ENCODE data around the gene AMZ2. TPM values are rescaled to one million over a fixed set of nuclear protein-coding genes. Genes with fewer than 3 reads are reported as not detected.
"Not testable (repeated sequence)": the region's sequence is repeated elsewhere in the genome, so short reads cannot be mapped to it uniquely, and the experiment has no call there.

The AMZ2 gene
- 70.3 TPM for total RNA-seq (ENCODE audit: unreplicated experiment)
- long read RNA-seq, transcript AMZ2-202 (7 exons, 2,402 nt): major isoform, 24 of 47 reads
- long read RNA-seq, transcript AMZ2-203 (8 exons, 1,378 nt): minor isoform, 11 of 47 reads
- long read RNA-seq, partial matches to known transcripts: 2 of 47 reads
- long read RNA-seq, other reads (novel, unspliced or antisense): 8 of 47 reads

GRCh38 chr17:68247445-68248198 lies at the start of gene AMZ2:
TSS of gene AMZ2 (plus strand) at chr17:68248043. CDS start at chr17:68250188, 2,145 bp downstream.
- TF ChIP-seq, protein P1, sequence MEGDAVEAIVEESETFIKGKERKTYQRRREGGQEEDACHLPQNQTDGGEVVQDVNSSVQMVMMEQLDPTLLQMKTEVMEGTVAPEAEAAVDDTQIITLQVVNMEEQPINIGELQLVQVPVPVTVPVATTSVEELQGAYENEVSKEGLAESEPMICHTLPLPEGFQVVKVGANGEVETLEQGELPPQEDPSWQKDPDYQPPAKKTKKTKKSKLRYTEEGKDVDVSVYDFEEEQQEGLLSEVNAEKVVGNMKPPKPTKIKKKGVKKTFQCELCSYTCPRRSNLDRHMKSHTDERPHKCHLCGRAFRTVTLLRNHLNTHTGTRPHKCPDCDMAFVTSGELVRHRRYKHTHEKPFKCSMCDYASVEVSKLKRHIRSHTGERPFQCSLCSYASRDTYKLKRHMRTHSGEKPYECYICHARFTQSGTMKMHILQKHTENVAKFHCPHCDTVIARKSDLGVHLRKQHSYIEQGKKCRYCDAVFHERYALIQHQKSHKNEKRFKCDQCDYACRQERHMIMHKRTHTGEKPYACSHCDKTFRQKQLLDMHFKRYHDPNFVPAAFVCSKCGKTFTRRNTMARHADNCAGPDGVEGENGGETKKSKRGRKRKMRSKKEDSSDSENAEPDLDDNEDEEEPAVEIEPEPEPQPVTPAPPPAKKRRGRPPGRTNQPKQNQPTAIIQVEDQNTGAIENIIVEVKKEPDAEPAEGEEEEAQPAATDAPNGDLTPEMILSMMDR (IDR thresholded peaks at IDR 0.05; ENCODE audit: unreplicated experiment): no peak
- Mint-ChIP-seq H3K4me3 (ENCODE audit: unreplicated experiment) (peak within 1 kb of the TSS; percentile 90), H3K4me1 (ENCODE audit: unreplicated experiment) (peaks cover 14% of the 10 kb centered on the region), H3K27me3 (ENCODE audit: unreplicated experiment) (peaks cover 3% of the 10 kb centered on the region), H3K27ac (ENCODE audit: unreplicated experiment) (peak within 1 kb of the TSS; percentile 88), H3K36me3 (ENCODE audit: low read depth, unreplicated experiment) (no peaks in the 10 kb centered on the region), H3K9me3 (ENCODE audit: unreplicated experiment) (no peaks in the 10 kb centered on the region)
- peak; percentile 95 for DNase-seq (ENCODE audit: low spot score)

GRCh38 chr17:68198931-68199836 lies 48.7 kb upstream of the AMZ2 start:
- peaks cover 4% of the 10 kb centered on the region for H3K36me3 Mint-ChIP-seq (ENCODE audit: low read depth, unreplicated experiment)
- peak; percentile 27 for DNase-seq (ENCODE audit: low spot score)
- peaks cover 13% of the 10 kb centered on the region for H3K4me1 Mint-ChIP-seq (ENCODE audit: unreplicated experiment)
- no peaks in the 10 kb centered on the region for H3K9me3 Mint-ChIP-seq (ENCODE audit: unreplicated experiment)
- no peak overlapping the region for H3K4me3 Mint-ChIP-seq (ENCODE audit: unreplicated experiment)
- H3K27ac Mint-ChIP-seq (ENCODE audit: unreplicated experiment): no peak overlapping the region
- TF ChIP-seq, protein P1 (IDR thresholded peaks at IDR 0.05; ENCODE audit: unreplicated experiment): no peak
- H3K27me3 Mint-ChIP-seq (ENCODE audit: unreplicated experiment): peaks cover 15% of the 10 kb centered on the region

- Mint-ChIP-seq H3K4me3 (ENCODE audit: unreplicated experiment) (peak overlapping the region; percentile 44), H3K4me1 (ENCODE audit: unreplicated experiment) (peaks cover 13% of the 10 kb centered on the region), H3K27me3 (ENCODE audit: unreplicated experiment) (peaks cover 16% of the 10 kb centered on the region), H3K27ac (ENCODE audit: unreplicated experiment) (no peak overlapping the region), H3K9me3 (ENCODE audit: unreplicated experiment) (no peaks in the 10 kb centered on the region), H3K36me3 (ENCODE audit: low read depth, unreplicated experiment) (peaks cover 4% of the 10 kb centered on the region)
- no peak for DNase-seq (ENCODE audit: low spot score)
- TF ChIP-seq, protein P1 (IDR thresholded peaks at IDR 0.05; ENCODE audit: unreplicated experiment): no peak
Measured at GRCh38 chr17:68199837-68200688, 47.8 kb upstream of the AMZ2 start.

DNA sequence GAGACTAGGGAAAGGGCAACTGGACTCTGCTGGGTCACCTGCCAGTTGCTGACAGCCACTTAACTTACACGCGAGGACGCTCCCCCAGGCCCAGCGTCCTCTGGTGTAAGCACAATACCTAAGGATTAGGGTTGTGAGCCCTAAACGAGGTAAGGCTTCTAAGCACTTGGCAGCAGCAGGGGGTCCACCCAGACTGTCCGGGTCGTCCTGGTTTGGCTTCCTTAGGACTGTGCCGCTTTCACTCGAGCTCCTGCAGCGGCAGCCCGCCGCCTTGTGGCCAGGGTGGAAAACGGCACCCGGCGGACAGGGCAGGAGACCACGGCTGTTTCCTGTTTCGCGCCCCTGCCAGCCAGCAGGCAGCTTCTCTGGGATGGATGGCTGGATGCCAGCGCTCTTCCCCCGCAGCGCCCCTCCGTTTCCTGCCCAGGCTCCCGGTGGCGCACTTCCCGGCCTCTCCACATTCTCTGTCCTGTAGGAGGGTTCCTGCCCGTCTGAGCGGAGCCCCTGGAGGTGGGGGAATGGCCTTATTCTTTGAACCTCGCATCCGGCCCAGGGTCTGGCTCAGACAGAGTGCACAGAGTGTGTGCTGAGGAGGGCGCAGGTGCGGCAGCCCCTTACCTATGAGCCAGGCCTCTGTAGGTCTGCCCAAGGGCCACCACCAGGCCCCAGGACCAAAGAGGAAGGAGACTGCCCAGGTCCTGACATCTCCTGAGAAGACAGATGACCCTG lies 47.0 kb upstream of the AMZ2 start:
- no peaks in the 10 kb centered on the region for H3K9me3 Mint-ChIP-seq (ENCODE audit: unreplicated experiment)
- DNase-seq (ENCODE audit: low spot score): peak; percentile 92

GRCh38 chr17:68201418-68201771 lies 46.4 kb upstream of the AMZ2 start:
- not testable (repeated sequence) for H3K9me3 Mint-ChIP-seq (ENCODE audit: unreplicated experiment); H3K4me3 Mint-ChIP-seq (ENCODE audit: unreplicated experiment); H3K27ac Mint-ChIP-seq (ENCODE audit: unreplicated experiment); DNase-seq (ENCODE audit: low spot score); H3K36me3 Mint-ChIP-seq (ENCODE audit: low read depth, unreplicated experiment)
- Mint-ChIP-seq H3K4me1 (ENCODE audit: unreplicated experiment) (peaks cover 16% of the 10 kb centered on the region), H3K27me3 (ENCODE audit: unreplicated experiment) (peaks cover 13% of the 10 kb centered on the region)

More for the DNA sequence above, 47.0 kb upstream of the AMZ2 start:
- Mint-ChIP-seq H3K4me3 (ENCODE audit: unreplicated experiment) (peak overlapping the region; percentile 44), H3K36me3 (ENCODE audit: low read depth, unreplicated experiment) (no peaks in the 10 kb centered on the region), H3K4me1 (ENCODE audit: unreplicated experiment) (peaks cover 13% of the 10 kb centered on the region), H3K27ac (ENCODE audit: unreplicated experiment) (no peak overlapping the region), H3K27me3 (ENCODE audit: unreplicated experiment) (peaks cover 12% of the 10 kb centered on the region)
- TF ChIP-seq, protein P1 (IDR thresholded peaks at IDR 0.05; ENCODE audit: unreplicated experiment): peak; percentile 93

DNA sequence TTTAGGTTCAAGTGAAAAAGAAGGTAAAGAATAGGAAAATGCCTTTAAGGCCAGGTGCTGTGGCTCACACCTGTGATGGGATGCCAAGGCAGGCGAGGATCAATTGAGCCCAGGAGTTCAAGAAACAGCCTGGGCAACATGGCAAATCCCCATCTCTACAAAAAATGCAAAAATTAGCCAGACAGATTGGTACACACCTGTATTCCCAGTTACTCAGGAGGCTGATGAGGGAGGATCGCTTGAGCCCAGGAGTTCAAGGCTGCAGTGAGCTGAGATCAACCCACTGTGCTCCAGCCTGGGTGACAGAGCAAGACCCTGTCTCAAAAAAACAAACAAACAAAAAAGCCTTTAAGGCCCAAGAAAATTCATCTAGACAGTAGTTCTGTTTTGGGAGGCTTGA lies 45.5 kb upstream of the AMZ2 start:
- H3K4me1 Mint-ChIP-seq (ENCODE audit: unreplicated experiment): peaks cover 24% of the 10 kb centered on the region
- not testable (repeated sequence) for DNase-seq (ENCODE audit: low spot score); H3K36me3 Mint-ChIP-seq (ENCODE audit: low read depth, unreplicated experiment); H3K4me3 Mint-ChIP-seq (ENCODE audit: unreplicated experiment); H3K27ac Mint-ChIP-seq (ENCODE audit: unreplicated experiment); H3K9me3 Mint-ChIP-seq (ENCODE audit: unreplicated experiment)
- peaks cover 15% of the 10 kb centered on the region for H3K27me3 Mint-ChIP-seq (ENCODE audit: unreplicated experiment)

Measured in endothelial cell (in vitro differentiated cells).